SK-N-SH (cell line): ENCODE data around the gene PCBP3. TPM values are rescaled to one million over a fixed set of nuclear protein-coding genes. Genes with fewer than 3 reads are reported as not detected.
A peak's percentile ranks its signal among the peaks of the same experiment; 100 is the strongest.

ENCODE experiments used
- CTCF ChIA-PET: fragments of 300-600, 350-600 bp; formaldehyde crosslinking; extraction: SDS; loops from one replicate; lab custom pipeline; 2021; lab: Yijun Ruan, JAX
- POLR2A ChIA-PET: fragments of 350-600 bp; sonication (Branson Sonifier 250); formaldehyde crosslinking; extraction: SDS; loops from one replicate; lab custom pipeline; 2020; ENCODE audit warnings: antibody characterized with exemption, inconsistent platforms; lab: Yijun Ruan, JAX
- DNase-seq: peaks from one replicate; pipeline ENCODE4 v3.0.0; 2012
- H2AFZ ChIP-seq: fragments of 200-600 bp; sonication (generic); 2 replicates; pipeline ENCODE4 v1.8.1; 2016; ENCODE audit warnings: antibody characterized with exemption, mild to moderate bottlenecking, low read depth
- H3F3A ChIP-seq: fragments of 200-600 bp; sonication (generic); replicated peaks from 2 replicates; pipeline ENCODE3; 2016; ENCODE audit warnings: antibody characterized with exemption, mild to moderate bottlenecking; ENCODE audit not compliant: insufficient read depth
- H3K27ac ChIP-seq, 2 experiments: fragments of 200-500 bp in 1 of 2; fragments of 200-600 bp in 1 of 2; sonication (Bioruptor generic) in 1 of 2; sonication (generic), shearing (Covaris generic) in 1 of 2; 2 replicates each; pipeline versions ENCODE4 v1.5.1 to v1.6.1; 2014 to 2016; ENCODE audit warnings: low read depth in 2 of 2, inconsistent platforms in 1 of 2, low read length in 1 of 2, mild to moderate bottlenecking in 1 of 2, mixed read lengths in 1 of 2
- H3K27me3 ChIP-seq: fragments of 200-600 bp; sonication (generic), shearing (Covaris generic); 2 replicates; pipeline ENCODE4 v1.6.1; 2016; ENCODE audit warnings: mixed run types; ENCODE audit not compliant: insufficient read depth
- H3K36me3 ChIP-seq, 2 experiments: fragments of 200-500 bp in 1 of 2; fragments of 200-600 bp in 1 of 2; sonication (Bioruptor generic) in 1 of 2; sonication (generic) in 1 of 2; replicated peaks in 1 of 2; 2 replicates each; pipeline versions ENCODE3 to v1.5.1; 2014 to 2016; ENCODE audit warnings: low read length in 1 of 2, mild to moderate bottlenecking in 1 of 2; ENCODE audit not compliant: insufficient read depth in 2 of 2, control insufficient read depth in 1 of 2
- H3K4me1 ChIP-seq, 2 experiments: fragments of 200-500 bp in 1 of 2; fragments of 200-600 bp in 1 of 2; sonication (Bioruptor generic) in 1 of 2; sonication (generic), shearing (Covaris generic) in 1 of 2; 2 replicates each; pipeline versions ENCODE4 v1.5.1 to v1.6.1; 2014 to 2016; ENCODE audit warnings: low read depth in 1 of 2, low read length in 1 of 2, mixed run types in 1 of 2; ENCODE audit not compliant: insufficient read depth in 2 of 2, control insufficient read depth in 1 of 2
- H3K4me2 ChIP-seq: fragments of 200-600 bp; sonication (generic), shearing (Covaris generic); 2 replicates; pipeline ENCODE4 v1.6.1; 2017; ENCODE audit warnings: mixed run types
- H3K4me3 ChIP-seq, 2 experiments: fragments of 200-500 bp in 1 of 2; fragments of 200-600 bp in 1 of 2; sonication (Bioruptor generic) in 1 of 2; sonication (generic), shearing (Covaris generic) in 1 of 2; 2 replicates each; pipeline versions ENCODE4 v1.5.1 to v1.8.1; 2014 to 2016; ENCODE audit warnings: low read depth in 2 of 2, inconsistent platforms in 1 of 2, low read length in 1 of 2, mild to moderate bottlenecking in 1 of 2, mixed read lengths in 1 of 2, moderate library complexity in 1 of 2
- H3K79me2 ChIP-seq: fragments of 200-600 bp; sonication (generic); 2 replicates; pipeline ENCODE4 v1.8.1; 2017; ENCODE audit warnings: mild to moderate bottlenecking; ENCODE audit not compliant: insufficient read depth
- H3K9ac ChIP-seq: fragments of 200-600 bp; sonication (generic); 2 replicates; pipeline ENCODE4 v1.6.1; 2017; ENCODE audit warnings: mixed run types
- H3K9me2 ChIP-seq: fragments of 200-600 bp; sonication (generic); 2 replicates; pipeline ENCODE4 v1.6.1; 2017; ENCODE audit warnings: mixed run types
- H3K9me3 ChIP-seq: fragments of 200-600 bp; sonication (generic); 2 replicates; pipeline ENCODE4 v1.6.1; 2017; ENCODE audit warnings: mixed run types, mild to moderate bottlenecking, moderate library complexity
- H4K20me1 ChIP-seq: fragments of 200-600 bp; sonication (generic); 2 replicates; pipeline ENCODE4 v1.6.1; 2017; ENCODE audit warnings: mild to moderate bottlenecking, mixed run types; ENCODE audit not compliant: insufficient read depth
- CHD2 ChIP-seq: fragments of 150-350 bp; IDR thresholded peaks from 2 replicates; pipeline ENCODE4 v1.6.1; 2018; ENCODE audit warnings: low read length; ENCODE audit not compliant: partially characterized antibody
- EP300 ChIP-seq, 2 experiments: IDR thresholded peaks; 2 replicates each; pipeline versions ENCODE4 v1.4.0 to v1.6.1; 2012; ENCODE audit warnings: borderline replicate concordance in 1 of 2, low read depth in 1 of 2, low read length in 1 of 2
- FOSL2 ChIP-seq: IDR thresholded peaks from 2 replicates; pipeline ENCODE4 v1.4.0; 2012; ENCODE audit warnings: low read depth, mild to moderate bottlenecking, moderate library complexity, borderline replicate concordance
- FOXJ3 ChIP-seq: sonication (generic); formaldehyde crosslinking; IDR thresholded peaks from 2 replicates; pipeline ENCODE4 v1.5.1; 2020; ENCODE audit warnings: mild to moderate bottlenecking, missing genetic modification reagents
- MXI1 ChIP-seq: IDR thresholded peaks from 2 replicates; pipeline ENCODE4 v1.6.1; 2012; ENCODE audit warnings: mild to moderate bottlenecking, low read depth, low read length, improper control_type of control experiment
- POLR2AphosphoS5 ChIP-seq: IDR thresholded peaks from 2 replicates; pipeline ENCODE4 v1.6.1; 2012; ENCODE audit warnings: low read depth, low read length
- RAD21 ChIP-seq: IDR thresholded peaks from 2 replicates; pipeline ENCODE4 v1.6.1; 2012; ENCODE audit warnings: mild to moderate bottlenecking, low read length
- RCOR1 ChIP-seq: fragments of 150-350 bp; IDR thresholded peaks from 2 replicates; pipeline ENCODE4 v1.6.1; 2017; ENCODE audit warnings: antibody characterized with exemption, low read length
- SIN3A ChIP-seq: IDR thresholded peaks from 2 replicates; pipeline ENCODE4 v1.6.1; 2012; ENCODE audit warnings: low read depth, mild to moderate bottlenecking, low read length, moderate library complexity, borderline replicate concordance
- SMC3 ChIP-seq: IDR thresholded peaks from 2 replicates; pipeline ENCODE4 v1.6.1; 2012; ENCODE audit warnings: low read depth, low read length, improper control_type of control experiment
- TAF1 ChIP-seq: IDR thresholded peaks from 2 replicates; pipeline ENCODE4 v1.6.1; 2012; ENCODE audit warnings: low read depth, mild to moderate bottlenecking, low read length, moderate library complexity, borderline replicate concordance
- TCF12 ChIP-seq: IDR thresholded peaks from 2 replicates; pipeline ENCODE4 v1.4.0; 2012
- WGBS: methylation state at CpG from one replicate; pipeline ENCODE4 v1.1.6; 2017; ENCODE audit warnings: low lambda C conversion rate; 5-methylcytosine and 5-hydroxymethylcytosine counted together
- polyA plus RNA-seq, 3 experiments: library from polyadenylated mRNA; depleted of rRNA; stranded (reverse); fragments of >200 nt; gene quantifications; 2 replicates each; pipeline ENCODE4 v1.2.3, GENCODE V29; 2012
- TF ChIP-seq, protein P1 (sequence below): IDR thresholded peaks from 2 replicates; pipeline ENCODE4 v1.6.1; 2012; ENCODE audit warnings: mild to moderate bottlenecking, low read depth, low read length, moderate library complexity
- TF ChIP-seq, protein P2 (sequence below): fragments of 200-600 bp; sonication (generic); IDR thresholded peaks from 2 replicates; pipeline ENCODE4 v1.6.1; 2017; ENCODE audit warnings: antibody characterized with exemption, mild to moderate bottlenecking, moderate library complexity

Gene PCBP3
- polyA plus RNA-seq, 1 of the 3 experiments (the other 2 are of a cell fraction) = 9.5 TPM

DNA sequence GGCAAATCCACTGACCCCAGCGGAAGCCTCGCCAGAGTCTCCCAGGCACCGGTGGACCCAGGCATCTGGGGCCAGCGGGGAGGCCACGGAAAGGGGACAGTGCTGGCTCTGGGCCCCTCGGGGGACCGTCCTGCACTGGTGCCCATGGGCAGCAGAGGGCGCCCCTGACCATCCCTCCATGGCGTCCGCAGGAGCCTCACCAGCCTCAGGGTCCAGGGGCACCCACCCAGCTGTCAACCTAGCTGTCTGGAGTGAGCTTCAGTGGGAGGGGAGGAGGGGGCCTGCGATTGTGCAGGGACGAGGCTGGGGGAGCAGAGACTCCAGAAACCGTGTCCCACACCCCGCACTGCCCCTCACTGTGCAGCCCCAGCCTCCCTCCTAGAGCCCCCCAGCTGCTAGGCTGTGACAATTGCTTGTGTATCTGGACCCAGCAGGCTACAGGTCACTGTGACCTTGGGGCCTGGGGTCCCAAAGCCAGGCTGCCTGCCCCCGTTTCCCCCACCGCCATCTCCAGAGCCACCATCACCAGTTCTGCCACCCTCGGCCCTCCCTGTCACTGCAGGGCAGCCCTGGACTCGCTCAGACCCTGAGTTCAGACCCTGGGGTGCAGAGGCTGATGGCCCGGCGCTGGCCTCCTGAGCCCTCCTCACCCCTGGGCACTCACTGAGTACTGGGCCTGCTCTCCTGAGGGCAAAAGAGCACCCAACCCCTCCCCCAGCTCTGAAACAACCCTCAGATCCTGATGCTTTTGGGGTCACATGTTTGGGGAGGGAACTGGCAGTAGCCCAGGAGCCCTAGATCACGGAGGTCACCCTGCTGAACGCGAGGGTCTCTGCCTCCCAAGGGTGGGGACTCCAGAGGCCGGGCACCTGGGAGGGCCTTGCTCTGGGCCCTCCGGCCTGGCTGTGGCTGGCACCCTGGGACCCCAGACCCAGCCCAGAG lies 327.4 kb downstream of the PCBP3 start:
- peak; percentile 90 for DNase-seq
- POLR2A ChIA-PET = interaction anchor here (0.7 to 2.5 kb wide), 11 partner anchors 10 to 355 kb away, joined by 3 to 13 read pairs (median 4); partner anchors contain the start of gene COL6A1

DNA sequence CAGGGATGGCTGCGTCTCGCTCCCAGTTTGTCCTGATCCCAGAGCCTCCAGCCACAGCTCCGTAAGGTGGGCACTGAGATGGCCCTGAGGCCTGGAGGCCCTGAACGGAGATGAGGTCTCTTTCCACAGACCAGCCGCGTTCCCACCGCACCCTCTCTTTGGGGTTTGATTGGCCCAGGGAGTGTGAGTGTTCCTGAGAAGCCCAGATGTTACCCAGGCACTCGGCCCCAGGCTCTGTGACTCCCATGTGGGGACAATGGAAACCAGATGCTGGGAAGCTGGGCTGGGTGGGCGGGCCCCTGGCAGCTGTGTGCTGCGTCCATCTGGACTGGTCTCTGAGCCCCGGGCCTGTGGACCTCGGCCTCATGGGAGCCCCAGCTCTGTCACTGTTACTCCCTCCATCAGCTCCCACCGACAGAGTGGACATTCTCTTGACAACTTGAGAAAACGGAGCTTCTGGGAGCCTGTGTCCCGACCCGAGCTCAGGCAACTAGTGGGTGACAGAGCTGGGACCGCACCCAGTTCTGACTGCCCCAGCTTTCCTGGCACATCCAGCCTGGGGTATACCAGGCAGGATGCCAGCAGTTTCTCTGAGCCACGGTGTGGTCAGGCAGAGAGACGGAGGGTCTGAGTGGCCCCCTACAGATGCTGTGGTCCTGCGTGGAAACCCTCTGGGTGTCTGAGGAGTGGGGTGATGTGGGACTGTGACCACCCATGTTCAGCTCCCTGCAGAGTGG lies 328.3 kb downstream of the PCBP3 start:
- Histone ChIP-seq H3K4me1 (peaks cover 23 to 58% of the 10 kb centered on the region in 2 experiments; a peak in 3 of 4 replicates), H3K27ac (peak overlapping the region in 1 of 2 experiments; percentile 98; a peak in 3 of 4 replicates), H3K4me3 (no peak overlapping the region; a peak in 1 of 4 replicates), H3K79me2 (no peaks in the 10 kb centered on the region)
- TF ChIP-seq FOXJ3 (CRISPR knock-in tag) = peak; percentile 78; the same call in 1 of the 2 replicates
- peak; percentile 42; the same call in 1 of the 2 replicates for TF ChIP-seq POLR2AphosphoS5
- TF ChIP-seq TCF12 = peak; percentile 76
- TF ChIP-seq FOSL2 = no peak
- TF ChIP-seq EP300 (IDR thresholded peaks at IDR 0.05; ENCODE audit: borderline replicate concordance in 1 of 2, low read depth in 1 of 2, low read length in 1 of 2) = peak in 1 of 2 experiments; percentile 59; a peak in 1 of 4 replicates
- TF ChIP-seq CHD2 = peak; percentile 41
- TF ChIP-seq RCOR1 = peak; percentile 83
- TF ChIP-seq, protein P1, sequence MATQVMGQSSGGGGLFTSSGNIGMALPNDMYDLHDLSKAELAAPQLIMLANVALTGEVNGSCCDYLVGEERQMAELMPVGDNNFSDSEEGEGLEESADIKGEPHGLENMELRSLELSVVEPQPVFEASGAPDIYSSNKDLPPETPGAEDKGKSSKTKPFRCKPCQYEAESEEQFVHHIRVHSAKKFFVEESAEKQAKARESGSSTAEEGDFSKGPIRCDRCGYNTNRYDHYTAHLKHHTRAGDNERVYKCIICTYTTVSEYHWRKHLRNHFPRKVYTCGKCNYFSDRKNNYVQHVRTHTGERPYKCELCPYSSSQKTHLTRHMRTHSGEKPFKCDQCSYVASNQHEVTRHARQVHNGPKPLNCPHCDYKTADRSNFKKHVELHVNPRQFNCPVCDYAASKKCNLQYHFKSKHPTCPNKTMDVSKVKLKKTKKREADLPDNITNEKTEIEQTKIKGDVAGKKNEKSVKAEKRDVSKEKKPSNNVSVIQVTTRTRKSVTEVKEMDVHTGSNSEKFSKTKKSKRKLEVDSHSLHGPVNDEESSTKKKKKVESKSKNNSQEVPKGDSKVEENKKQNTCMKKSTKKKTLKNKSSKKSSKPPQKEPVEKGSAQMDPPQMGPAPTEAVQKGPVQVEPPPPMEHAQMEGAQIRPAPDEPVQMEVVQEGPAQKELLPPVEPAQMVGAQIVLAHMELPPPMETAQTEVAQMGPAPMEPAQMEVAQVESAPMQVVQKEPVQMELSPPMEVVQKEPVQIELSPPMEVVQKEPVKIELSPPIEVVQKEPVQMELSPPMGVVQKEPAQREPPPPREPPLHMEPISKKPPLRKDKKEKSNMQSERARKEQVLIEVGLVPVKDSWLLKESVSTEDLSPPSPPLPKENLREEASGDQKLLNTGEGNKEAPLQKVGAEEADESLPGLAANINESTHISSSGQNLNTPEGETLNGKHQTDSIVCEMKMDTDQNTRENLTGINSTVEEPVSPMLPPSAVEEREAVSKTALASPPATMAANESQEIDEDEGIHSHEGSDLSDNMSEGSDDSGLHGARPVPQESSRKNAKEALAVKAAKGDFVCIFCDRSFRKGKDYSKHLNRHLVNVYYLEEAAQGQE = no peak
- TF ChIP-seq, all 33 proteins: peak for 6
- no peak overlapping the region for H3K9ac ChIP-seq
- no peak overlapping the region for H2AFZ ChIP-seq
- H3K36me3 ChIP-seq = no peaks in the 10 kb centered on the region
- DNase-seq = peak; percentile 92
- H4K20me1 ChIP-seq = no peaks in the 10 kb centered on the region
- ChIA-PET CTCF (interaction anchor here (0.8 to 3.5 kb wide), 17 partner anchors 9 to 668 kb away, joined by 3 to 15 read pairs (median 4); no protein-coding TSS in a partner anchor), POLR2A (interaction anchor here (0.5 to 2.5 kb wide), 12 partner anchors 9 to 354 kb away, joined by 3 to 13 read pairs (median 4); partner anchors contain the start of gene COL6A1)
- H3K27me3 ChIP-seq = no peaks in the 10 kb centered on the region
- H3K9me2 ChIP-seq = no peaks in the 10 kb centered on the region
- peak overlapping the region; percentile 7; the same call in 1 of the 2 replicates for H3K4me2 ChIP-seq
- peaks cover 3% of the 10 kb centered on the region for H3F3A ChIP-seq
- WGBS = 42% methylated on average over 16 of the region's 20 CpGs
- no peaks in the 10 kb centered on the region for H3K9me3 ChIP-seq

More for the DNA sequence above, 327.4 kb downstream of the PCBP3 start:
- CTCF ChIA-PET = interaction anchor here (0.7 to 3.5 kb wide), 26 partner anchors 8 to 415 kb away, joined by 3 to 13 read pairs (median 4); no protein-coding TSS in a partner anchor
- peaks cover 3% of the 10 kb centered on the region for H3F3A ChIP-seq
- no peaks in the 10 kb centered on the region for H3K9me2 ChIP-seq
- 60% methylated on average over 6 of the region's 25 CpGs for WGBS
- TF ChIP-seq RAD21 (peak; percentile 85), MXI1 (peak; percentile 53; the same call in 1 of the 2 replicates), CHD2 (peak; percentile 58), FOXJ3 (CRISPR knock-in tag) (0 out of 2 replicates have a peak, but pooled peaks have one; percentile 8), SMC3 (peak; percentile 78), TAF1 (no peak), SIN3A (no peak)
- TF ChIP-seq, protein P2, sequence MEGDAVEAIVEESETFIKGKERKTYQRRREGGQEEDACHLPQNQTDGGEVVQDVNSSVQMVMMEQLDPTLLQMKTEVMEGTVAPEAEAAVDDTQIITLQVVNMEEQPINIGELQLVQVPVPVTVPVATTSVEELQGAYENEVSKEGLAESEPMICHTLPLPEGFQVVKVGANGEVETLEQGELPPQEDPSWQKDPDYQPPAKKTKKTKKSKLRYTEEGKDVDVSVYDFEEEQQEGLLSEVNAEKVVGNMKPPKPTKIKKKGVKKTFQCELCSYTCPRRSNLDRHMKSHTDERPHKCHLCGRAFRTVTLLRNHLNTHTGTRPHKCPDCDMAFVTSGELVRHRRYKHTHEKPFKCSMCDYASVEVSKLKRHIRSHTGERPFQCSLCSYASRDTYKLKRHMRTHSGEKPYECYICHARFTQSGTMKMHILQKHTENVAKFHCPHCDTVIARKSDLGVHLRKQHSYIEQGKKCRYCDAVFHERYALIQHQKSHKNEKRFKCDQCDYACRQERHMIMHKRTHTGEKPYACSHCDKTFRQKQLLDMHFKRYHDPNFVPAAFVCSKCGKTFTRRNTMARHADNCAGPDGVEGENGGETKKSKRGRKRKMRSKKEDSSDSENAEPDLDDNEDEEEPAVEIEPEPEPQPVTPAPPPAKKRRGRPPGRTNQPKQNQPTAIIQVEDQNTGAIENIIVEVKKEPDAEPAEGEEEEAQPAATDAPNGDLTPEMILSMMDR = peak; percentile 86
- H3K9ac ChIP-seq = no peak overlapping the region
- no peaks in the 10 kb centered on the region for H3K36me3 ChIP-seq
- no peaks in the 10 kb centered on the region for H4K20me1 ChIP-seq
- H3K27ac ChIP-seq = peak overlapping the region in 1 of 2 experiments; percentile 98; a peak in 2 of 4 replicates
- no peaks in the 10 kb centered on the region for H3K9me3 ChIP-seq
- H3K79me2 ChIP-seq = no peaks in the 10 kb centered on the region
- no peaks in the 10 kb centered on the region for H3K27me3 ChIP-seq
- no peak overlapping the region; a peak in 1 of 4 replicates for H3K4me3 ChIP-seq
- peaks cover 21 to 55% of the 10 kb centered on the region in 2 experiments; a peak in 3 of 4 replicates for H3K4me1 ChIP-seq
- no peak overlapping the region for H2AFZ ChIP-seq
- peak overlapping the region; percentile 7; the same call in 1 of the 2 replicates for H3K4me2 ChIP-seq
